SU-DHL-6 (cell line): Measurements from ENCODE around the gene RAB1B.

Experiments
- CTCF ChIP-seq: fragments of 200-600 bp; sonication (generic); IDR thresholded peaks from one replicate; pipeline ENCODE4 v1.5.1; 2017; ENCODE audit warnings: antibody characterized with exemption, mild to moderate bottlenecking, low read length, moderate library complexity; ENCODE audit not compliant: insufficient read depth, poor library complexity, severe bottlenecking
- EZH2phosphoT487 ChIP-seq: fragments of 200-600 bp; sonication (generic), shearing (Covaris generic); conservative IDR thresholded peaks from 2 replicates; pipeline ENCODE4 v1.6.1; 2018; ENCODE audit warnings: mild to moderate bottlenecking, antibody characterized with exemption, low read length, moderate library complexity, mixed read lengths

DNA sequence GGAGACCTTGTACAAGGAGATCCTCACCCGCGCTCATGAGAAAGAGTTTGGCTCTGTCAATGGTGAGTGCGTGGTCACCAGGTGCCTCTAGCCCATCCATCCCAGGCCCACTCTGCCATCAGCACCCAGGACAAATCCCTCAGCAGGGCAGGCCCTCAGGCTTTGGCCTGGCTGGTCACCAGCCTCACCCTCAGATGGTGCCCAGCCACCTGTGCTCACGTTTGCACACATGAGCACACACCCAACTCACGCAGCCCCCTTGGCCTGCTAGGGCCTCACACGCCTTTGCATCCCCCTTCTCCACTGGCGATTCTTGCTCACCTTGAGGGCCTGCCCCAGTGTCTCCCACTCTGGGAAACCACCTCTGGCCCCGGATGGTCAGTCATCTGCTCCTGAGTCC is 4.1 kb upstream of the RAB1B start:
- TF ChIP-seq EZH2phosphoT487 = no peak
- TF ChIP-seq CTCF = no peak
